Neutrophil (primary cell): ENCODE measurements around the gene RARS1.

ENCODE experiments used
- H3K27ac ChIP-seq: fragments of 200-600 bp; sonication (generic); 2 replicates; pipeline ENCODE4 v1.5.1; 2016; ENCODE audit warnings: mild to moderate bottlenecking, moderate library complexity
- H3K27me3 ChIP-seq: fragments of 200-600 bp; sonication (generic); 2 replicates; pipeline ENCODE4 v1.6.0; 2016; ENCODE audit warnings: mild to moderate bottlenecking
- H3K36me3 ChIP-seq: fragments of 200-600 bp; sonication (generic); 2 replicates; pipeline ENCODE4 v1.5.1; 2017
- H3K4me1 ChIP-seq, 2 experiments: fragments of 200-600 bp in 1 of 2; sonication (generic) in 1 of 2; 1 replicate in 1 of 2; 2 replicates in 1 of 2; pipeline versions ENCODE4 v1.5.1 to v1.6.1; 2013 to 2016; ENCODE audit warnings: low read depth in 1 of 2, low read length in 1 of 2, mild to moderate bottlenecking in 1 of 2, moderate library complexity in 1 of 2; ENCODE audit not compliant: control insufficient read depth in 1 of 2, insufficient read depth in 1 of 2
- H3K4me3 ChIP-seq, 2 experiments: fragments of 200-600 bp in 1 of 2; sonication (generic) in 1 of 2; 1 replicate in 1 of 2; 2 replicates in 1 of 2; pipeline ENCODE4 v1.5.1; 2013 to 2016; ENCODE audit warnings: low read depth in 1 of 2, low read length in 1 of 2, mild to moderate bottlenecking in 1 of 2, moderate library complexity in 1 of 2
- H3K9me3 ChIP-seq: fragments of 200-600 bp; sonication (generic); 2 replicates; pipeline ENCODE4 v1.5.1; 2016
- CTCF ChIP-seq: fragments of 200-600 bp; sonication (generic); IDR thresholded peaks from 2 replicates; pipeline ENCODE4 v1.5.1; 2016; ENCODE audit warnings: antibody characterized with exemption

RARS1 gene

GRCh38 chr5:168513861-168514428 is 27.7 kb downstream of the RARS1 start:
- TF ChIP-seq CTCF = no peak
- Histone ChIP-seq H3K36me3 (peaks cover 85% of the 10 kb centered on the region), H3K4me1 (no peaks in the 10 kb centered on the region), H3K4me3 (no peak overlapping the region), H3K27ac (no peak overlapping the region), H3K27me3 (no peaks in the 10 kb centered on the region), H3K9me3 (no peaks in the 10 kb centered on the region)

GRCh38 chr5:168525856-168526255 is 39.6 kb downstream of the RARS1 start:
- no peak overlapping the region for H3K4me3 ChIP-seq
- no peak for TF ChIP-seq CTCF
- H3K4me1 ChIP-seq = peaks cover 0 to 3% of the 10 kb centered on the region in 2 experiments
- H3K9me3 ChIP-seq = no peaks in the 10 kb centered on the region
- peaks cover 52% of the 10 kb centered on the region for H3K27me3 ChIP-seq
- H3K27ac ChIP-seq = no peak overlapping the region
- no peaks in the 10 kb centered on the region for H3K36me3 ChIP-seq

- peaks cover 0 to 3% of the 10 kb centered on the region in 2 experiments for H3K4me1 ChIP-seq
- H3K36me3 ChIP-seq = no peaks in the 10 kb centered on the region
- H3K27ac ChIP-seq = no peak overlapping the region
- no peak for TF ChIP-seq CTCF
- H3K9me3 ChIP-seq = no peaks in the 10 kb centered on the region
- H3K4me3 ChIP-seq = no peak overlapping the region
- H3K27me3 ChIP-seq = peaks cover 71% of the 10 kb centered on the region
These were observed 41.6 kb downstream of the RARS1 start for GRCh38 chr5:168527756-168528295.

GRCh38 chr5:168528521-168529373 is 42.5 kb downstream of the RARS1 start, which contains the start of gene FBLL1:
FBLL1 (plus strand) TSS chr5:168529305; CDS start chr5:168529505, 200 bp downstream.
- Histone ChIP-seq H3K36me3 (no peaks in the 10 kb centered on the region), H3K4me3 (no peak within 1 kb of the TSS), H3K9me3 (no peaks in the 10 kb centered on the region), H3K27ac (no peak within 1 kb of the TSS), H3K27me3 (peaks cover 79% of the 10 kb centered on the region), H3K4me1 (peaks cover 0 to 3% of the 10 kb centered on the region in 2 experiments)
- no peak for TF ChIP-seq CTCF

- Histone ChIP-seq H3K4me3 (no peak overlapping the region), H3K27ac (no peak overlapping the region), H3K27me3 (peaks cover 82% of the 10 kb centered on the region), H3K9me3 (no peaks in the 10 kb centered on the region), H3K4me1 (peaks cover 0 to 3% of the 10 kb centered on the region in 2 experiments), H3K36me3 (no peaks in the 10 kb centered on the region)
- no peak for TF ChIP-seq CTCF
These were observed 43.3 kb downstream of the RARS1 start for GRCh38 chr5:168529374-168530234.
